Liver (tissue), 9 donors: Measurements from ENCODE around the gene ZNF503. TPM values are rescaled to one million over a fixed set of nuclear protein-coding genes. Genes with fewer than 3 reads are reported as not detected.

Experiments
- DNase-seq: peaks from one replicate; pipeline ENCODE4 v3.0.0-alpha.2; 2017; ENCODE audit warnings: low spot score
- H3K27ac ChIP-seq, 2 donors: one replicate each; pipeline ENCODE4 v1.7.0; 2013; ENCODE audit warnings: inconsistent platforms in 2 of 2, low read length in 2 of 2, control low read depth in 1 of 2, low read depth in 1 of 2, mild to moderate bottlenecking in 1 of 2
- H3K27me3 ChIP-seq, 4 donors: one replicate each; pipeline versions ENCODE4 v1.6.1 to v1.7.0; 2013; ENCODE audit warnings: low read length in 3 of 4, inconsistent platforms in 1 of 4, mild to moderate bottlenecking in 1 of 4, moderate library complexity in 1 of 4; ENCODE audit not compliant: control insufficient read depth in 4 of 4, insufficient read depth in 4 of 4
- H3K36me3 ChIP-seq, 4 donors: one replicate each; pipeline versions ENCODE4 v1.6.1 to v1.7.0; 2013; ENCODE audit warnings: low read length in 3 of 4, mild to moderate bottlenecking in 3 of 4, low read depth in 1 of 4, moderate library complexity in 1 of 4; ENCODE audit not compliant: control insufficient read depth in 4 of 4, insufficient read depth in 3 of 4
- H3K4me1 ChIP-seq, 4 donors: one replicate each; pipeline versions ENCODE4 v1.6.1 to v1.7.0; 2013; ENCODE audit warnings: low read length in 3 of 4, mild to moderate bottlenecking in 3 of 4, moderate library complexity in 1 of 4; ENCODE audit not compliant: control insufficient read depth in 4 of 4, insufficient read depth in 4 of 4
- H3K4me3 ChIP-seq, 3 donors: one replicate each; pipeline versions ENCODE4 v1.6.1 to v1.7.0; 2013; ENCODE audit warnings: low read length in 3 of 3, control low read depth in 1 of 3, low read depth in 1 of 3, mild to moderate bottlenecking in 1 of 3
- H3K9ac ChIP-seq, 2 donors: one replicate each; pipeline ENCODE4 v1.7.0; 2013; ENCODE audit warnings: low read length in 2 of 2, mild to moderate bottlenecking in 2 of 2, moderate library complexity in 2 of 2, control low read depth in 1 of 2, low read depth in 1 of 2
- H3K9me3 ChIP-seq, 4 donors: one replicate each; pipeline versions ENCODE4 v1.6.1 to v1.7.0; 2013; ENCODE audit warnings: low read length in 3 of 4; ENCODE audit not compliant: control insufficient read depth in 4 of 4
- HNF4A ChIP-seq, 2 donors: conservative IDR thresholded peaks; 2 replicates each; pipeline ENCODE4 v1.6.1; 2016; ENCODE audit warnings: antibody characterized with exemption in 2 of 2, mild to moderate bottlenecking in 2 of 2
- HNF4G ChIP-seq: IDR thresholded peaks from 2 replicates; pipeline ENCODE4 v1.6.1; 2016; ENCODE audit warnings: antibody characterized with exemption
- JUND ChIP-seq, 2 donors: IDR thresholded peaks; 2 replicates each; pipeline ENCODE4 v1.6.1; 2016; ENCODE audit warnings: antibody characterized with exemption in 2 of 2
- NR2F2 ChIP-seq: IDR thresholded peaks from 2 replicates; pipeline ENCODE4 v1.6.1; 2016; ENCODE audit warnings: antibody characterized with exemption
- RAD21 ChIP-seq, 2 donors: IDR thresholded peaks; 2 replicates each; pipeline ENCODE4 v1.6.1; 2016; ENCODE audit warnings: antibody characterized with exemption in 2 of 2, mild to moderate bottlenecking in 2 of 2
- TAF1 ChIP-seq: conservative IDR thresholded peaks from 2 replicates; pipeline ENCODE4 v1.6.1; 2016; ENCODE audit warnings: antibody characterized with exemption, mild to moderate bottlenecking
- WGBS: extraction: QIAGEN DNeasy Blood & Tissue Kit; methylation state at CpG from one replicate; pipeline ENCODE4 v1.1.7; 2013; 5-methylcytosine and 5-hydroxymethylcytosine counted together
- polyA plus RNA-seq, 2 donors: library from polyadenylated mRNA; stranded (reverse) in 1 of 2; unstranded in 1 of 2; fragments of 200-250 nt in 1 of 2; fragments of >200 nt in 1 of 2; fragmentation: Nextera tagmentation in 1 of 2; extraction: Ambion mirVana in 1 of 2; gene quantifications; one replicate each; pipeline versions ENCODE4 v1.2.1 to v1.2.3, GENCODE V29; 2013 to 2015
- total RNA-seq, 2 donors: library from RNA; depleted of rRNA; stranded (reverse); fragments of >200 nt; gene quantifications; one replicate each; pipeline ENCODE4 v1.2.3, GENCODE V29; 2014
- TF ChIP-seq, protein P1 (sequence below): fragments of 150-350 bp; IDR thresholded peaks from 2 replicates; pipeline ENCODE4 v1.5.1; 2017; ENCODE audit warnings: improper control_type of control experiment, low read depth, low read length; ENCODE audit not compliant: missing input control
- TF ChIP-seq, protein P2 (sequence below): IDR thresholded peaks from 2 replicates; pipeline ENCODE4 v1.6.1; 2016; ENCODE audit warnings: antibody characterized with exemption
- TF ChIP-seq, protein P3 (sequence below): IDR thresholded peaks from 2 replicates; pipeline ENCODE4 v1.6.1; 2016; ENCODE audit warnings: antibody characterized with exemption
- donor health status: healthy.
- donor health status: healthy.
- donor health status: healthy.
- donor health status: healthy.
- donor health status: healthy.

Gene ZNF503
- total and polyA plus RNA-seq, 4 donors, result 1.6 to 5.2 (median 2.0) TPM

DNA sequence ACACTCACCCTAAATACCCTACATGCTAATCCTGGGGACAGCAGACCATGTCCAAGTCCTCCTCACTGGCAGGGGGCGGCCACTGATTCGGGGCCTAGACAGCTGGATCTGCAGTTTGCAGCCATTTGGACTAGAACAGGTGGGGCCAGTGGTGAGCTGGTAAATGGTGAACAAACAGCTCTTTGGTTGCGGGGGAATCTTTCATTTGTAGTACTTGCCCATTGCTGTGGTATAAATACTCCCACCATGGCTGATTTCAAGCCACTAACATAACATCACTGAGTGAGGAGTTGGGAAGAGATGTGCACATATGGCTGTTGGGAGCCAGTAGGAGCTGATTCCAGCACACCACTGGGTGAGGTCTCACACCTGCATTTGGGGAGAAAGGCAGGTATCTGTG lies 13.5 kb downstream of the ZNF503 start:
- H3K9me3 ChIP-seq, result peaks cover 0 to 2% (median 0%) of the 10 kb centered on the region in 4 donors
- no peak overlapping the region for H3K27ac ChIP-seq
- H3K4me1 ChIP-seq, result no peaks in the 10 kb centered on the region
- DNase-seq, result no peak
- no peaks in the 10 kb centered on the region for H3K36me3 ChIP-seq
- no peaks in the 10 kb centered on the region for H3K27me3 ChIP-seq
- H3K4me3 ChIP-seq, result no peak overlapping the region
- TF ChIP-seq, protein P1, sequence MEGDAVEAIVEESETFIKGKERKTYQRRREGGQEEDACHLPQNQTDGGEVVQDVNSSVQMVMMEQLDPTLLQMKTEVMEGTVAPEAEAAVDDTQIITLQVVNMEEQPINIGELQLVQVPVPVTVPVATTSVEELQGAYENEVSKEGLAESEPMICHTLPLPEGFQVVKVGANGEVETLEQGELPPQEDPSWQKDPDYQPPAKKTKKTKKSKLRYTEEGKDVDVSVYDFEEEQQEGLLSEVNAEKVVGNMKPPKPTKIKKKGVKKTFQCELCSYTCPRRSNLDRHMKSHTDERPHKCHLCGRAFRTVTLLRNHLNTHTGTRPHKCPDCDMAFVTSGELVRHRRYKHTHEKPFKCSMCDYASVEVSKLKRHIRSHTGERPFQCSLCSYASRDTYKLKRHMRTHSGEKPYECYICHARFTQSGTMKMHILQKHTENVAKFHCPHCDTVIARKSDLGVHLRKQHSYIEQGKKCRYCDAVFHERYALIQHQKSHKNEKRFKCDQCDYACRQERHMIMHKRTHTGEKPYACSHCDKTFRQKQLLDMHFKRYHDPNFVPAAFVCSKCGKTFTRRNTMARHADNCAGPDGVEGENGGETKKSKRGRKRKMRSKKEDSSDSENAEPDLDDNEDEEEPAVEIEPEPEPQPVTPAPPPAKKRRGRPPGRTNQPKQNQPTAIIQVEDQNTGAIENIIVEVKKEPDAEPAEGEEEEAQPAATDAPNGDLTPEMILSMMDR, result no peak
- no peak overlapping the region for H3K9ac ChIP-seq
- 94% methylated on average over 3 of the region's 3 CpGs for WGBS

DNA sequence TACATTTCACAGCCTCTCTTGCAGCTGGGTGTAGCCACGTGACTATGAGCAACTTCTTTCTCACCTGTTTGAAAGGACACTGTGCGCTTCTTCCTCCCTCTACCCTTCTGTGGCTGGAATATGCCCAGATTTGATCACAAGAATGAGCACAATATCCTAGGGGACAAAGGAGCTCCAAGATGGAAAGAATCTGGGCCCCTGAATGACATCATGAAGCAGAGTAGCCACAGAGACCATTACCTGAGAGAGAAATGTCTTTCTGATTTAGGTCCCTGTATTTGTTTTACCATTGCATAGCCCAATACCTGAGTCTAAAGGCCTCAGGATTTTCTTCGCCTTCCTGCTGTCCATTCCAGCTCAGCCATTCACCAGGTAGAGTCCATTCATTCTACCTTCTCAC lies 15.4 kb downstream of the ZNF503 start:
- H3K36me3 ChIP-seq, result no peaks in the 10 kb centered on the region
- H3K4me1 ChIP-seq, result no peaks in the 10 kb centered on the region
- no peak overlapping the region for H3K9ac ChIP-seq
- TF ChIP-seq, protein P2, sequence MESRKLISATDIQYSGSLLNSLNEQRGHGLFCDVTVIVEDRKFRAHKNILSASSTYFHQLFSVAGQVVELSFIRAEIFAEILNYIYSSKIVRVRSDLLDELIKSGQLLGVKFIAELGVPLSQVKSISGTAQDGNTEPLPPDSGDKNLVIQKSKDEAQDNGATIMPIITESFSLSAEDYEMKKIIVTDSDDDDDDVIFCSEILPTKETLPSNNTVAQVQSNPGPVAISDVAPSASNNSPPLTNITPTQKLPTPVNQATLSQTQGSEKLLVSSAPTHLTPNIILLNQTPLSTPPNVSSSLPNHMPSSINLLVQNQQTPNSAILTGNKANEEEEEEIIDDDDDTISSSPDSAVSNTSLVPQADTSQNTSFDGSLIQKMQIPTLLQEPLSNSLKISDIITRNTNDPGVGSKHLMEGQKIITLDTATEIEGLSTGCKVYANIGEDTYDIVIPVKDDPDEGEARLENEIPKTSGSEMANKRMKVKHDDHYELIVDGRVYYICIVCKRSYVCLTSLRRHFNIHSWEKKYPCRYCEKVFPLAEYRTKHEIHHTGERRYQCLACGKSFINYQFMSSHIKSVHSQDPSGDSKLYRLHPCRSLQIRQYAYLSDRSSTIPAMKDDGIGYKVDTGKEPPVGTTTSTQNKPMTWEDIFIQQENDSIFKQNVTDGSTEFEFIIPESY, result no peak
- TF ChIP-seq JUND (IDR thresholded peaks at IDR 0.05) (no peak), HNF4A (conservative IDR thresholded peaks at IDR 0.05) (no peak), RAD21 (IDR thresholded peaks at IDR 0.05) (no peak), HNF4G (no peak)
- TF ChIP-seq, protein P3, sequence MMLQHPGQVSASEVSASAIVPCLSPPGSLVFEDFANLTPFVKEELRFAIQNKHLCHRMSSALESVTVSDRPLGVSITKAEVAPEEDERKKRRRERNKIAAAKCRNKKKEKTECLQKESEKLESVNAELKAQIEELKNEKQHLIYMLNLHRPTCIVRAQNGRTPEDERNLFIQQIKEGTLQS, result no peak
- WGBS, result 93% methylated on average over 3 of the region's 3 CpGs
- no peak overlapping the region for H3K27ac ChIP-seq
- DNase-seq, result no peak
- H3K27me3 ChIP-seq, result no peaks in the 10 kb centered on the region
- peaks cover 0 to 2% (median 0%) of the 10 kb centered on the region in 4 donors for H3K9me3 ChIP-seq
- no peak overlapping the region for H3K4me3 ChIP-seq

DNA sequence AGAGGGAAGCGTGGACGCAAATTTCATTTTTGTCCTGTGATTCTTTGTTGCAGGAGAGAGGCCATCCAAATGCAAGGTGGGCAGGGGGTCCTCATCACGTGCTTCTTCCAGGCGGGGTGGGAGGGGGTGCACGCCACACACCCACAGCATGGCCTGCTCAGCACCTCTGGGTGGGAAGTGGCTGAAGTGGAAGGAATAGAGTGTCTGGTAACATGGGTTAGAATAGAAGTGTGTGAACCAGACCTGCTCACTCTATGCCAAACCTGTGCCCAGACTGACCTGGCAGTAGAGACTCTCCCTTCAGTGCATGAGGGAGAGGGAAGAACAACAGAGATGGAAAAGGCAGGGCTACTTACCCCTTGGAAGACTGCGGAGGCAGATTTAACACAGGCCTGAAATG lies 21.7 kb downstream of the ZNF503 start:
- Histone ChIP-seq H3K9me3 (no peaks in the 10 kb centered on the region), H3K4me3 (no peak overlapping the region), H3K4me1 (no peaks in the 10 kb centered on the region), H3K27me3 (no peaks in the 10 kb centered on the region), H3K9ac (no peak overlapping the region), H3K27ac (no peak overlapping the region), H3K36me3 (no peaks in the 10 kb centered on the region)
- no peak for DNase-seq
- no peak for TF ChIP-seq NR2F2
- TF ChIP-seq, protein P3, result no peak
- TF ChIP-seq TAF1, result no peak
- no peak for TF ChIP-seq RAD21 (IDR thresholded peaks at IDR 0.05)
- 92% methylated on average over 6 of the region's 6 CpGs for WGBS
